HepG2 (cell line): ENCODE results near the gene C19orf38. TPM values are rescaled to one million over a fixed set of nuclear protein-coding genes. Genes with fewer than 3 reads are reported as not detected.

ENCODE experiments used
- ELF3 ChIP-seq: IDR thresholded peaks from 2 replicates; pipeline ENCODE4 v1.6.1; 2016; ENCODE audit warnings: missing genetic modification reagents, missing compliant biosample characterization
- EZH2 ChIP-seq: conservative IDR thresholded peaks from 2 replicates; pipeline ENCODE4 v1.6.1; 2012; ENCODE audit warnings: mild to moderate bottlenecking, low read depth, low read length, moderate library complexity
- GZF1 ChIP-seq: sonication (generic); formaldehyde crosslinking; IDR thresholded peaks from 2 replicates; pipeline ENCODE4 v1.5.1; 2020; ENCODE audit warnings: mild to moderate bottlenecking, missing genetic modification reagents
- HHEX ChIP-seq: IDR thresholded peaks from 2 replicates; pipeline ENCODE4 v1.6.1; 2016; ENCODE audit warnings: control low read depth
- JUND ChIP-seq: sonication (generic); formaldehyde crosslinking; IDR thresholded peaks from 2 replicates; pipeline ENCODE4 v1.8.0; 2022; ENCODE audit warnings: mild to moderate bottlenecking, missing genetic modification reagents
- MAFK ChIP-seq, 2 experiments: IDR thresholded peaks in 1 of 2; conservative IDR thresholded peaks in 1 of 2; 2 replicates each; pipeline ENCODE4 v1.6.1; 2011; ENCODE audit warnings: improper control_type of control experiment in 2 of 2, low read length in 2 of 2
- NAIF1 ChIP-seq: sonication (generic); formaldehyde crosslinking; IDR thresholded peaks from 2 replicates; pipeline ENCODE4 v1.5.0; 2020; ENCODE audit warnings: mild to moderate bottlenecking, missing genetic modification reagents, borderline replicate concordance
- REPIN1 ChIP-seq: sonication (generic); formaldehyde crosslinking; IDR thresholded peaks from 2 replicates; pipeline ENCODE4 v1.8.0; 2022; ENCODE audit warnings: missing genetic modification reagents, low read depth, mild to moderate bottlenecking, borderline replicate concordance
- RERE ChIP-seq: IDR thresholded peaks from 2 replicates; pipeline ENCODE4 v1.6.1; 2016; ENCODE audit warnings: low read depth, missing genetic modification reagents, missing compliant biosample characterization
- SMC3 ChIP-seq: IDR thresholded peaks from 2 replicates; pipeline ENCODE4 v1.6.1; 2011; ENCODE audit warnings: low read length, improper control_type of control experiment
- SOX5 ChIP-seq: IDR thresholded peaks from 2 replicates; pipeline ENCODE4 v1.6.1; 2016; ENCODE audit warnings: borderline replicate concordance
- STAT5B ChIP-seq: sonication (generic); formaldehyde crosslinking; IDR thresholded peaks from 2 replicates; pipeline ENCODE4 v1.4.0; 2020; ENCODE audit warnings: missing genetic modification reagents
- TCF12 ChIP-seq, 2 experiments: fragments of 450-650 bp in 1 of 2; sonication (generic) in 1 of 2; formaldehyde crosslinking in 1 of 2; IDR thresholded peaks; 2 replicates each; pipeline versions ENCODE4 v1.6.1 to v1.8.0; 2017 to 2022; ENCODE audit warnings: antibody characterized with exemption in 1 of 2, mild to moderate bottlenecking in 1 of 2, missing genetic modification reagents in 1 of 2, moderate library complexity in 1 of 2
- ZNF576 ChIP-seq: sonication (generic); formaldehyde crosslinking; IDR thresholded peaks from 2 replicates; pipeline ENCODE4 v1.4.0; 2020; ENCODE audit warnings: mild to moderate bottlenecking, missing genetic modification reagents
- ZNF792 ChIP-seq: IDR thresholded peaks from 2 replicates; pipeline ENCODE4 v1.6.1; 2016
- ZNF879 ChIP-seq: sonication (generic); formaldehyde crosslinking; IDR thresholded peaks from 2 replicates; pipeline ENCODE4 v1.8.1; 2023; ENCODE audit warnings: missing genetic modification reagents
- polyA plus RNA-seq, 8 experiments: library from polyadenylated mRNA; depleted of rRNA in 3 of 8; stranded (reverse) in 7 of 8; unstranded in 1 of 8; fragments of >200 nt; fragmentation: Illumina TruSeq in 4 of 8; extraction: Trizol in 4 of 8; gene quantifications; 2 replicates each; pipeline versions ENCODE4 v1.2.1 to v1.2.3, GENCODE V29; 2011 to 2016; ENCODE audit warnings: low read depth in 4 of 8, missing spikeins in 1 of 8, mixed read lengths in 1 of 8; ENCODE audit not compliant: insufficient read depth in 1 of 8
- total RNA-seq, 5 experiments: library from RNA; depleted of rRNA; stranded (reverse); fragments of >200 nt; fragmentation: Illumina TruSeq; extraction: Trizol; gene quantifications; 2 replicates each; pipeline ENCODE4 v1.2.3, GENCODE V29; 2016; ENCODE audit warnings: low read depth in 1 of 5
- TF ChIP-seq, protein P1 (sequence below): sonication (generic); formaldehyde crosslinking; IDR thresholded peaks from 2 replicates; pipeline ENCODE4 v1.4.0; 2020; ENCODE audit warnings: missing genetic modification reagents
- TF ChIP-seq, protein P2 (sequence below): sonication (generic); formaldehyde crosslinking; IDR thresholded peaks from 2 replicates; pipeline ENCODE4 v1.4.0; 2020; ENCODE audit warnings: mild to moderate bottlenecking, missing genetic modification reagents
- TF ChIP-seq, protein P3 (sequence below): IDR thresholded peaks from 2 replicates; pipeline ENCODE4 v1.6.1; 2018; ENCODE audit warnings: missing genetic modification reagents

C19orf38 gene
- total and polyA plus RNA-seq, 2 of the 13 experiments (the other 11 are each of a cell fraction or from before 2014, with no cell fraction given): 0.11 TPM; not detected in 1

DNA sequence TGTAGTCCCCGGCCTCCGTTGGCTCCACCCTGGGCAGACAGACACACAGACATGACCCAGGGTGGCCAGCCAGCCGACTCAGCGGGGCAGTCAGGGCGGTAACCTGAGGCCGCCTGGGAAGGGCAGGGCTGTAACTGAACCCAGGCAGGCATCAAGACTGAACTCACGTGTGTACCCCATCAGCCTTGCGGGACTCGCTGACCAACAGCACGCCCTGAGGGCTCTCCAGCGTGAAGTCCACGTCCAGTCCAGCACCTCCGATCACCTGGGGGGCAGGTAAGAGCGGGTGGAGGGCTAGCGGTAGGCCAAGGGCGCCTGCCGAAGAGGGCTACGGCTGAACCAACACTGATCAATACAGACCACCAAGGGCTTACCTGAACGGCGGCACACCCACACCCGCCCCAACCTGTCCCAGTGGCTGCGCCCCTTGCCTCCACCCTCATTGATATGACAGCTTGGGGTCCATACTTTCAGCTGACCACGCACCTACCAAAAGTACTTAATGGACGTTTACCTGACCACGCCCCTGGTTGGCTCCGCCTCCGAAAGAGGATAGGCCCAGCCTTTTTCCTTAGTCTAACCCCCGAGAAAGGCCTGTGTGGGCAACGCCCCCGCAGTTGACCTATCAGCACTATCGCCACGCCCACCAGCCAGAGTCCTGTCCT is 13.0 kb upstream of the C19orf38 start (continued):
- TF ChIP-seq ZNF576 (CRISPR knock-in tag) (0 out of 2 replicates have a peak, but pooled peaks have one; percentile 52), RERE (CRISPR knock-in tag) (no peak), GZF1 (CRISPR knock-in tag) (no peak), MAFK (conservative IDR thresholded peaks at IDR 0.05 in 1 of 2, IDR thresholded peaks at IDR 0.05 in 1 of 2; ENCODE audit: low read length in 2 of 2) (no peak; a peak in 1 of 4 replicates), SMC3 (no peak), EZH2 (no peak), ZNF879 (CRISPR knock-in tag) (no peak), ELF3 (CRISPR knock-in tag) (no peak), SOX5 (CRISPR knock-in tag) (no peak), TCF12 (IDR thresholded peaks at IDR 0.05) (no peak), TCF12 (CRISPR knock-in tag; IDR thresholded peaks at IDR 0.05) (0 out of 2 replicates have a peak, but pooled peaks have one; percentile 44), JUND (CRISPR knock-in tag) (no peak), HHEX (CRISPR knock-in tag) (0 out of 2 replicates have a peak, but pooled peaks have one; percentile 22), NAIF1 (CRISPR knock-in tag) (no peak), ZNF792 (CRISPR knock-in tag) (no peak), STAT5B (CRISPR knock-in tag) (no peak), REPIN1 (CRISPR knock-in tag) (no peak)
- TF ChIP-seq, protein P1, sequence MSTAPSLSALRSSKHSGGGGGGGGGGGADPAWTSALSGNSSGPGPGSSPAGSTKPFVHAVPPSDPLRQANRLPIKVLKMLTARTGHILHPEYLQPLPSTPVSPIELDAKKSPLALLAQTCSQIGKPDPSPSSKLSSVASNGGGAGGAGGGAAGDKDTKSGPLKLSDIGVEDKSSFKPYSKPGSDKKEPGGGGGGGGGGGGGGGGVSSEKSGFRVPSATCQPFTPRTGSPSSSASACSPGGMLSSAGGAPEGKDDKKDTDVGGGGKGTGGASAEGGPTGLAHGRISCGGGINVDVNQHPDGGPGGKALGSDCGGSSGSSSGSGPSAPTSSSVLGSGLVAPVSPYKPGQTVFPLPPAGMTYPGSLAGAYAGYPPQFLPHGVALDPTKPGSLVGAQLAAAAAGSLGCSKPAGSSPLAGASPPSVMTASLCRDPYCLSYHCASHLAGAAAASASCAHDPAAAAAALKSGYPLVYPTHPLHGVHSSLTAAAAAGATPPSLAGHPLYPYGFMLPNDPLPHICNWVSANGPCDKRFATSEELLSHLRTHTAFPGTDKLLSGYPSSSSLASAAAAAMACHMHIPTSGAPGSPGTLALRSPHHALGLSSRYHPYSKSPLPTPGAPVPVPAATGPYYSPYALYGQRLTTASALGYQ (CRISPR knock-in tag): no peak
- TF ChIP-seq, protein P2, sequence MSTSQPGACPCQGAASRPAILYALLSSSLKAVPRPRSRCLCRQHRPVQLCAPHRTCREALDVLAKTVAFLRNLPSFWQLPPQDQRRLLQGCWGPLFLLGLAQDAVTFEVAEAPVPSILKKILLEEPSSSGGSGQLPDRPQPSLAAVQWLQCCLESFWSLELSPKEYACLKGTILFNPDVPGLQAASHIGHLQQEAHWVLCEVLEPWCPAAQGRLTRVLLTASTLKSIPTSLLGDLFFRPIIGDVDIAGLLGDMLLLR (CRISPR knock-in tag): 0 out of 2 replicates have a peak, but pooled peaks have one; percentile 27
- TF ChIP-seq, protein P3, sequence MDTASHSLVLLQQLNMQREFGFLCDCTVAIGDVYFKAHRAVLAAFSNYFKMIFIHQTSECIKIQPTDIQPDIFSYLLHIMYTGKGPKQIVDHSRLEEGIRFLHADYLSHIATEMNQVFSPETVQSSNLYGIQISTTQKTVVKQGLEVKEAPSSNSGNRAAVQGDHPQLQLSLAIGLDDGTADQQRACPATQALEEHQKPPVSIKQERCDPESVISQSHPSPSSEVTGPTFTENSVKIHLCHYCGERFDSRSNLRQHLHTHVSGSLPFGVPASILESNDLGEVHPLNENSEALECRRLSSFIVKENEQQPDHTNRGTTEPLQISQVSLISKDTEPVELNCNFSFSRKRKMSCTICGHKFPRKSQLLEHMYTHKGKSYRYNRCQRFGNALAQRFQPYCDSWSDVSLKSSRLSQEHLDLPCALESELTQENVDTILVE (CRISPR knock-in tag): no peak
